HG02973 (cell line): Measurements from ENCODE around the gene CASZ1.

ENCODE experiments used
- ATAC-seq: cut with Tn5 transposase; IDR thresholded peaks from one replicate; pipeline ENCODE4 v1.9.1; 2021; ENCODE audit warnings: moderate library complexity; ENCODE audit not compliant: unreplicated experiment

The CASZ1 gene

DNA sequence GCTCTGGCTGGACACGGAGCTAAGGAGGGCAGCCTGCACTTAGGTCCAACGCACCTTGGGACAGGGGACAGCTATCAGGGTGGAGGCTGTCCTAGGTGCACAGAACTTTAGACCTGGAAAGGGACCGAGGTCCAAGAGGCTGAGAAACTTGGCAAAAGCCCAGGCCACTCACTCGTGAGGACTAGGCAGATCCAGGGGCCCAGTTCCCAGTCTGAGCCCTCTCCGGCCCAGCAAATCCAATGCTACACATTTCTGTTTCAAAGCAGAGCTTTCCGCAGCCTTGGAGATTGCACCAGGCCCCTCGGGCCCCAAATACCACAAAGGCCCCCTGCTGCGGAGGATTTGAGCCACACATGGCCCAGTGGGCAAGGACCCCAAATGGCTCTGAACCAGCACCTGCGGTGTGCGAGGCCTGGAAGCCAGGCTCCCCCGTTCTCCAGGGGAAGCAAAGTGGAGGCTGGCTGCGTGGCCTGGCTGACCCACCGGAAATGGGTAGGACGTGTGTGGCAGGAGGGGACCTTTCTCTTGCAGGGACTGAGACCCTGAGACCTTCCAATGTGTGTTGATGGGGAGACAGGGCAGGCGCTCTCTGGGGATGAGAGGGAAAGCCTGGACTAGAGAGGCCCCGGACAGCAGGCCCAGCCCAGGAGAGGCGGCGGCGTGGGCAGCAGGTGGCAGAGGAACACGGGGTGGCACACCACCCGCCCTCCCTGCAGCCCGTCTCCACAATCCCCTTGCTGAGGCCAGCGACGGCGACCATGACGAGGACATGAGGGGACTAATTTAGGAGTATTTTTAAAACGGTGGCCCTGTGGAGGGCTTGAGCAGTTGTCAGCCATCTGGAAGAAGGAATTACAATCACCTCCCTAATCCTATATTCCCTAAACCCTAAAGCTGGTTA is 118.7 kb downstream of the CASZ1 start:
- ATAC-seq: no peak

DNA sequence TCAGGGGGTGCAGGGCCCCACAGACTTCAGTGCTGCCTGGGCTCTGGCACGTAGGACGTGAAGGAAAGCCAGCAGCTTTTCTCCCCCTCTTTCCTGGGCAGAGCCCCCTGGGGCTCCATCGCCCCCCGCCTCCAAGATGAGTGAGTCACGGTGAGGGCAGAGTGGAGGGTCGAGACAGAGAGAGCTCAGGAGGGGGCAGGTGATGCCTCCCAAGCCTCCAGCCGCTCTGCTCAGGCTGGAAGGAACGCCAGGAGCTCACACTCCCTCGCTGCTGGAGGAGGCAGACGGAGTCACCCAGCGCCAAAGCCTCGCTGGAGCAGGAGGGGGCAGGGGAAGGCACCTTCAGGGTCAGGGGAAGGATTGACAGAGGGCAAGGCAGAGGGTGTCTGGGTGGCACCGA is 119.5 kb downstream of the CASZ1 start:
- no peak for ATAC-seq

DNA sequence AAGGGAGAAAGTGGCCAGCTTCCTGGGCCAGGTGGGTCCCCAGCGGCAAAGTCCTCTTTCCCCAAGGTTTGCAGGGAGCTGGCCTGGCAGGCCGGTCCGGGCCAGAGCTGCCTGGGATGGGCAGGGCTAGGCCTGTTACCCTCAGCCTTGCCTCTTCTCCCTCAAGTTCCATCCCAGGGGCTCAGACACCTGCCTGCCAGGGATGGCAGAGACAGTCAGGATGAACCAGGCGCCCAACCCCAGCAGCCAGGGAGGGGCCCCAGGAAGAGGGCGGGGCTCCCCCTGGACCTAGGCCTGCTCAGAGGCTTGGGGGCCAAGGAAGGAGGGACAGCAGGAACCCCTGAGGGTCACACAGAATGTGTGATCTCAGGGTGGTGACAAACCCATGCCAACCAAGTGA is 120.6 kb downstream of the CASZ1 start:
- no peak for ATAC-seq

DNA sequence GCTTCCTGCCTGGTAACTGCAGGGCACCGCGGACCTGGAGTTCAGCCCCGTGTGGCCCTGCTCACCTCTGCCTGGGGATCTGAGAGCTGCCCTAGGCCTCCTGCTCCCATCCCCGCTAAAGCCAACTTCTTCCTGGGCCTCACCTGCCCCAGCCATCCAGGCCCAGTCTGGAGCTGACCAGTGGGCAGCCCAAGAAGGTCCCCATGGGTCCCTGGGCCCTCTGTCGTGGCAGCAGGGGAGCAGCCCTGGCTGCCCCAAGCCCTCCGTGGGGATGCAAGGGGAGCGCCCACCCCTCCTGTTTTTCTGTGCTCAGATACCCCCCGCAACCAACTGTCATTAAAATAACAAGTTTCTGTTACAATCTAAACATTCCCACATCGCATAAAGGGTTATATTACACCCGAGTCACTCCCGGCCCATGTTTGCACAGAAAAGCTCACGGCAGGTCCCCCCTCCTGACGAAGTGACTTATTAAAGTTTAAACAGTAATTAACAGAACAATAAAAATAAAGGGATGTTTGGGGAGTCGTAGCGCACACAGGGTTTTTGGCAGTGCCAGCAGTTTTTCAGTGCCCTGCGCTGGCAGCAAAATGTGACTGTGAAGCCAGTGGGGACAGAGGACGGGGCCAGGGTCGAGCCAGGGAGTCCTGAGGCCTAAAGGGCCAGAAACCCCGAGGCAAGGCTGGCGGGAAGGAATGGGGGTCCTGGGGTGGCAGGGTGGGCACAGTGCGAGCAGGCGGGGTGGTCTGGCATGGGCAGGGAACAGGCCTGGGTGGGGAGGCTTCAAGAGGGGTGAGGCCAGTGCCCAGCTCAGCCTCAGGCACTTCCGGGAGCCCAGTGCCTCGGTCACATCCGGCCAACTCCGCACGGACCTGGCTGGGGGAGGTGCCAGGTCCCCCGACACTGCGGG is 121.5 kb downstream of the CASZ1 start:
- no peak for ATAC-seq

DNA sequence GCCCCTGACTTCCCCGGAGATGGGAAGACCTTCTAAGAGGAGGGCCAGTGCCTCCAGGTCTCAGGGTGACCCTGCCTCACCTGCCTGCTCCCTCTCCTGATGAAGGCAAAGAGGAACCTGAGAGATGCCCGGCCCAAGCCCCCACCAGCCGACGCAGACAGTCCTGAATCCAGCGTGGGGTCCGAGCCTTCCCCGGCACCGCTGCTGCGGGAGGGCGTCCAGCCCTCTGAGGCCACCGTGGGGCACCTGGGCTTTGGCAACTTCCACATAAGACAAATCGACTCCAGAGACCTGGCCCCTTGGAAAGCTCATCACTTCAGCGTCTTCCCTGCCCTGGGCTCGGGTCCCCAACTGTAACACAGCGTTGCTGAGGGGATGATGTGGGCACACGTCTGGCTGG is 122.2 kb downstream of the CASZ1 start:
- ATAC-seq: no peak

DNA sequence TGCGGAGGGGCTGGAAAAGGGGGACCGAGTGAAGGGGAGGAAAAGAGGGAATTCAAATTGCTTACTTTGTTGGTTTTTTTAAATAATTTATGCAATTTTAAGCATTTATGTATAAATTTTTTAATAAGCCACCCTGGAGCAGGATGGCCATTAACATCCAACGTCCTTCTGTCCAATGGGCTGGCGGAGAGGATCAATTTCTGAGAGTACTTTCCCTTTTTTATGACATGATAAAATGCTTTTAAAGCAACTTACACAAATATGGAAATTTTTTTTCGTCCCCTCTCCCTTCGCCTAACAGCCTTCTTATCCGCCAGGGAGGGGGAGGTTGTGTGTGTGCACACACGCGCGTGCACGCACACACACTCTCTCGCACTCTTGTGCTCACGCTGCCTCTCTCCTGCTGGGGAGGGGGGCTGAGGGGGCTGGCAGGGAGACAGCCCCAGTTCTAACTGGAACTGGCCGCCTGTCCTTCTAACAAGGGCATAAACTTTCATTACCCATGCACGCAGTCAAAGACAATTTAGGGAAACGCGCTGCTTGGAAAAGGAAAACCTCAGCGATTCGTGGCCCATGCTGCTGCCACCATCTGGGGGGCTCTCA is 123.2 kb downstream of the CASZ1 start:
- ATAC-seq: no peak

DNA sequence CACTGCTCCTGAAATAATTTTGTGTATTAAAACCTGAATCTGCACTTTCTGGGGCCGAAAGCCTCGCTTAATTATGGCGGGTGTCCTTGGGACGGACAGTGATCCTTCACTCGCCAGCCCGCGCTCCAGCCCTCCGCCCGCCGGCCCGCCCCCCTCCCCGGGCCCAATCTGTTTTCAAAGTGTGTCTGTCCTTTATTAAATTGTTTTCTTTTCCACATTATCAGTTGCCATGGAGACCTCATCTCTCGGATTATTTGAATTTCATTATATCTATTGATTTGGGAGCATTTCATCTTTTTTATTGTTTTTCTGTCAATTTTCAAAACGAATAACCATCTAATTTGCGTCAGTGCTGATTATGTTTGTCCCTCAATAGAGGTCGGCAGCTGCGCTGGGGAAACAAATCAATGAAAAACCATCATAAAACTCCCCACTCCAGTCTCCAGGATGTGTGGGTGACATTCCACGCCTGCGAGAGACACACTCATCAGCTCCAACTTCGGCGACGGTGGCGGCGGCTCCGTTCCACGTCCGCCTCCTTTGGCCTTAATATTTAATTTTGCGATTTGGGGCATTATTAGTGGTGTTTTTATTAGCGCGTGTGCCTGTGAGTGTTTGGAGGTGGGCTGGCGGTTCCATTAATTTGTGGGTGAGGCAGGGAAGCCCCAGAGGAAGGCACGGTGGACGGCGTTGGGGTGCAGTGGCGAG is 123.9 kb downstream of the CASZ1 start:
- ATAC-seq: no peak

- no peak for ATAC-seq
Observed at GRCh38 chr1:10671622-10672342, 124.7 kb downstream of the CASZ1 start.

- no peak for ATAC-seq
Observed at GRCh38 chr1:10671090-10671489, 125.4 kb downstream of the CASZ1 start.

DNA sequence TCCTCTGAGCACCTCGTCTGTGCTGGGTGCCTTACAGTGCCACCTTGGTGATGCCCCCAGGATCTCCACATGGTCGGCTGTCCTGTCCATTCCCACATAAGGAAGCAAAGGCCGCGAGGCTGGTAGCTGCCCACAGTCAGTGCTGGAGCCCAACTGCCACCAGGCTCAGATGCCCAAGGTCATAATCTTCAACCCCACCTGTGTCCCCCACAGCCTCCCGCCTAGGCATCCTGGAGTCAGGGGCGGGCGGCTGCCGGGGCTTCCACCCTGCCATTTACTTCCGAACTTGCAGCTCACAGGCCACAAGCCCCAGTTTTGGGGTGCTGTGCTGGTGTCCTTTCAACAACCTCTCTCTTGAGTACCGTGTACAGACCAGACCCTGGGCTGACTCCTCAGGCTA is 126.3 kb downstream of the CASZ1 start:
- no peak for ATAC-seq

DNA sequence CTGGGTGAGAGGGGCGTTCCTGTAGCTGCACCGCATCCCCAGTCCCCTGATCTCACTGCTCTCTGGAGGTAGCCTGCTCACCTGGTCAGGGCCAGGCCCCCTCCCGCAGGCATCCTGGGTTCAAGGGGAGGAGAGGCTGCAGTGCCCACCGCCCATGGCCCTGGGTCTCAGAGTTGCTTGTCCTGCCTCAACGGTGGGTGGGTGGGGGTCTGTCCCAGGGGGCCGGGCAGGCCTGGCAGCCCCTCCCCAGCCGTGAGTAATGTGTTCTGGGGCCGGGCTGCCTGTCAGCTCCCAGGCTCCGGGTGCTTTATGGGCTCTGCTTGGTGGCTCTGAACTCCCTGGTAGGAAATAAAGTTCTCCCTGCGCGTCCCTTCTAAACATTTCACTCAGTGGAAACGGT is 126.9 kb downstream of the CASZ1 start:
- no peak for ATAC-seq

DNA sequence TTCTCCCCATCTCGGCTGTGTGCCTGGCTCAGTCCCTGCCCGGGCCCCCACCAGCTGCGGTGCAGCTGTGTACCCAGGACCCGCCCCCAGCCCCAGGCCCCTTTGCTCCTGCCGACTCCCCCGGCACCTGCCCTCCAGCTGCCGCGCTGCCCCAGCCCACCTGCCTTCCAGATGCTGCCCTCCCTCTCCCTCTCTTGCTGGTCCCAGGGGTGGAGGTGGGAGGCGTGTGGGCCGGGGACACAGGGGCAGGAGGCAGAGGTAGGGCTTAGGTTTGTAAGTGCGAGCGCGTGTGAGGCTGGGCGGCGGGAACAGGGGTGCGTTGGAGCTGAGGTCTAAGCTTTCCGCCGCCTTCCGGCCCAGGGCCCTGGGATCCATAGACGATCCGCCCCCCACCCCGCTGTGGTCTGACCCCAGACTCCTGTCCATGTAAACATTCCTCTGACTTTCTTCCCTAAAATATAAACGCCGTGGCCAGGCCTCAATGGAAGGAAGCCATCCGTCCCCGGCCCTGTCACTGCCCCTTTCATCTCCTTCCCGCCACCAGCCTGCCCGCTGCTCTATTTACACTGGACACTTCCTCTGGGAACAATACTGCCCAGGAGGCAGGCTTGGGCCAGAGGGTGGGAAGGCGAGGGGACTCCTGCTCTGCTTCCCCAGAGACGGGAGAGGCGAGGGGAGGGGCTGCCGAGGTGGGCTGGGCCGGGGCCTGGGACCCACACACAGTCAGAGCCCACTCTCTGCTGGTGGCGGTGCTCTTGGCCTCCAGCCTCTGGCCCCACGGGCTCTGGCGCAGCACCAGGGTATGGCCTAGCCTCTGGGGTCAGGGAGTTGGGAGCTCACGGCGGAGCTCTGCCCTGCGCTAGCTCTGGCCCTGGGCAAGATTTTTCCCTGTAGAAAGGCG is 128.3 kb downstream of the CASZ1 start:
- ATAC-seq: no peak

DNA sequence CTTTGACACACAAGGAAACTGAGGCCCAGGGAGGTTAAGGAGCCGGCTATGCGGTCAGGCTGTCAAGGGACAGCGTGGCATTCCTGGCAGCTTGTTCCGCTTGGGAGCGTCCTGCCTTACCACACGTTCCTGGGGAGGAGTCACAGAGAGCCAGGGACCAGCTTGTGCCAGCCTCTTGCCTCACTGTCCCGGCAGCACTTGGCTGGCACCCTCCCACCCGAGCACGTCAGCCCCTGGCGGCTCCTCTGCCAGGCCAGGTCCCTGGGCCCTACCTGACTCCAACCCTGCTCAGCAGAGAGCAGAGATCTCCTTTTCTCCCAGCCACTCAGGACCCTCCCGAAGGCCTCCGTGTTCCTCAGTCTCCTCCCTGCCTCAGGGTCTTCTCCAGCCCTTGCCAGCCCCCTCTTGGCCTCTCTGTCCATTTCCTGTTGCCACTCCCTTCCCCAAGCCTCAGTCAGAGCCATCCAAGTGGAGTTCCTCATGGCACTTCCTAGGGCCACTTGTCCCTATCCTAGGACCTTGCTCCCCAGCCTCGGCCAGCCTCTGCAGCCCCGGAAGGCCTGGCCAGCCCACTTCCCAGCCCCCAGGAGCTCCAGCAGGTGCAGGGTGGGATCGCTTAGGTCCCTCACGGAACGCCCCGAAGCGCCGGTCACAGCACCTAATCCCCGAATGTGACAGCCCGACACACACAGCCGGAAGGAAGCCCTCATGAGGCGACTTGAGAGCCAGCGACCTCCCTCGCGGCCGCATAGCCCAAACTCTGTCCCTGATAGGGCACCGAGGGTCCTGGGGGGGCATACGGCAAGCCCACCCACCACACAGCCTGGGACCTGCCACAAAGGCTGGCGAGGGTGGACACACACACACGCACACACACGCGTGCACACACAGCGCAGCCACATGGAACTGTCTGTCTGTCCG is 130.3 kb downstream of the CASZ1 start:
- ATAC-seq: no peak

DNA sequence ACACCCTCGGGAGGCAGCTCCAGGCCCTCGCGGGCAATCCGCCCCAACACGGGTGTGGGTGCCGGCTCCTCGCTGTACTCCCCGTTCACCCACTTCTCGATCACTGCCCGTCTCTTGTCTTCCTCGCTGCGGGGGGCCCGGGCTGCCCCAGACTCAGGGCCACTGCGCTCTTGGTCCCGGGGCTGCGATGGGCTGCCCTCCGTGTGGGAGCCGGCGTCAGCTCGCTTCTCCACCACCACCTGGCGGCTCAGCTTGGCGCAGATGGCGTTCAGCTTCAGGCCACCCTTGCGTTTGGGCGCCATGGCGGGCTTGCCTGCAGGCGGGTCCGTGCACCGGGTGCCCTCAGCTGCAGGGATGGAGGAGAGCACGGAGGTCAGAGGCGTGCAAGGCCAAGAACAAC is 131.2 kb downstream of the CASZ1 start:
- no peak for ATAC-seq

DNA sequence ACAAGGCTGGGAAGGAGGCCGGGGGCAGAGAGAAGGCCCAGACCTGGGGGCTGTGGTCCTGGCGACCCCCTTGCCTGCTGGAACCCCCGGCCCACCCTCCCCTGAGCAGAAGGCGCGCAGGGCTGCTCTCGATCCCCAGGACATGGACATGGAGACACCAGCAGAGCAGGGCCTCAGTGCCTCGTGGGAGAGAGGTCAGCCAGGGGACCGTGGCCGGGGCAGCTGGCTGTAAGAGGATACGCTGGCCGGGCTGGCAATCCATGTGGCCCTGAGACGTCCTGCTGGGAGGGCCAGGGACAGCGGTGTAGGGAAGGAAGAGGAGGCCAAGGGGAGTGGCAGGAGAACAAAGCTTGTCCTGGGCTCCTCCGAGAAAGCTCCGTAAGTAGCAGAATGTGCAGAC is 132.2 kb downstream of the CASZ1 start:
- ATAC-seq: no peak

DNA sequence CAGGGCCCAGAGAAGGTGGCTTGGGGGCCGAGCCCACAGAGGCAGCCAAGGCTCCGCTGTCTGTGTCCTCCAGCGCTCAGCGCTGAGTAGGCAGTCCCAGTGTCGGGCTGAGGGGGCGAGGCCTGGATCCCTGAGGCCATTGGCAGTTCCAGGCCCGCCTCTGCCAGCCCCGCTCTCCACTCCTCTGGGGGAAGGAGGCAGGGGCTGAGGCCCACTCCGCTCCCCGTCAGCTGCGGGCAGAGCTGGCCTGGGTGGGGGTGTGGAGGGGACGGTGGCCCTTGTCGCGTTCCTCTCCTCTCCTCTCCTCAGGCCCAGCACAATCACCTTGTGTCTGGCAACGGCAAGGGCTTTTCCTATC is 132.8 kb downstream of the CASZ1 start:
- ATAC-seq: no peak

DNA sequence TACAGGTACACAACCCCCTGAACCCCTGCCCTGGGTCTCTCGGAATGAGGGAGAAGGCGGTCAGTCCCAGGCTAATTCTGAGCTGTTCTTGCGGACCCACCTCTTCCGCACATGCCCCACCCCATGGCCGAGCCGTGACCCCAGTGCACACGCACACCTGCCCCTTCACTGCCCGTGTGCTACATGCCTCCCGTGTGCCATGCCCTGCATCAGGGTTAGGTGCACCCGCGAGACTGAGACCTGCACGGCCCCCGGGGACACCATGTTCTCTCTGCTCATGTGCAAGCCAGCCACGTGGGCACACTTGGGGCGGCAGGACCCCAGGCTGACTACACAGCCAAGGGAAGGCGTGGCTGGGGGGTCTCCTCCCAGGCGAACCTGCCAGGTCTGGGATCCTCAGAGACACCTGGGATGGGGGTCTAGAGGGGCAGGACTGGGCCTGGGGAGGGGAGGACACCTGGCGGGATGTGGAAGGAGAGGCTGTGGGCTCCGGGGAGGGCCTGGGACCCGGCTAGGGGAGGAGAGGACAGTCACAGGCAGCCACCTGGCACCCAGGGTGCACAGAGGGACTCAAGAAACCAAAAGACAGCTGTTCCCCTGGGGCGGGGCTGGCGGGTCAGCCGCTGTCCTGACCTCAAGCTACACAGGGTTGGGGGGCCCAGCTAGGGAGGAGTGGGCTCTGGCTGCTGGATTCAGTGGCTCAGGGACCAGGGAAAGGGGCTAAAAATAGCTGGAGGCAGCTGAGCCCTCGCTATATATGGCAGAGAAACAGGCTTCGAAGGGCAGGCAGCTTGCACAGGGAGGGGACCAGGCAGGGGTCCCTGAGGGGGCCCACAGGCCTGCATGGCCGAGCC is 133.4 kb downstream of the CASZ1 start:
- no peak for ATAC-seq
